AG04450 (cell line): Measurements from ENCODE around the gene BARX1. TPM values are rescaled to one million over a fixed set of nuclear protein-coding genes. Genes with fewer than 3 reads are reported as not detected.

ENCODE experiments used
- CTCF ChIA-PET: fragments of 300-600, 350-600 bp; formaldehyde crosslinking; extraction: SDS; loops from one replicate; lab custom pipeline; 2022; ENCODE audit warnings: antibody characterized with exemption, inconsistent platforms; lab: Charles Lee
- POLR2A ChIA-PET: fragments of 350-600 bp; formaldehyde crosslinking; extraction: SDS; loops from one replicate; lab custom pipeline; 2021; ENCODE audit warnings: antibody characterized with exemption, inconsistent platforms; lab: Yijun Ruan, JAX
- DNase-seq: peaks from one replicate; pipeline ENCODE4 v3.0.0-alpha.2; 2011; ENCODE audit warnings: low read depth, low spot score
- H3K27ac ChIP-seq: one replicate; pipeline ENCODE4 v1.5.1; 2012; ENCODE audit warnings: low read depth, low read length, control low read depth
- H3K27me3 ChIP-seq: one replicate; pipeline ENCODE4 v1.6.0; 2012; ENCODE audit warnings: low read length; ENCODE audit not compliant: control insufficient read depth, insufficient read depth
- H3K4me3 ChIP-seq: 2 replicates; pipeline ENCODE4 v1.5.1; 2011; ENCODE audit warnings: mild to moderate bottlenecking, low read depth, low read length, control low read depth
- H3K9me3 ChIP-seq: 2 replicates; pipeline ENCODE4 v1.5.1; 2012; ENCODE audit warnings: low read length; ENCODE audit not compliant: control insufficient read depth, insufficient read depth
- polyA plus RNA-seq: library from polyadenylated mRNA; depleted of rRNA; stranded (reverse); fragments of >200 nt; gene quantifications from 2 replicates; pipeline ENCODE4 v1.2.3, GENCODE V29; 2011
- TF ChIP-seq, protein P1 (sequence below): IDR thresholded peaks from 2 replicates; pipeline ENCODE4 v1.5.1; 2011; ENCODE audit warnings: low read depth, low read length, control low read depth, inconsistent platforms

The BARX1 gene
- polyA plus RNA-seq, 1 experiment = not detected

- H3K27ac ChIP-seq = no peak overlapping the region
- POLR2A ChIA-PET = no interaction called here
- peaks cover 25% of the 10 kb centered on the region for H3K27me3 ChIP-seq
- no peak overlapping the region for H3K4me3 ChIP-seq
- no peaks in the 10 kb centered on the region; the same call in 1 of the 2 replicates for H3K9me3 ChIP-seq
- CTCF ChIA-PET = interaction anchor here (1.2 kb wide), 1 partner anchor 84 kb away, joined by 3 read pairs; no protein-coding TSS in a partner anchor
- TF ChIP-seq, protein P1, sequence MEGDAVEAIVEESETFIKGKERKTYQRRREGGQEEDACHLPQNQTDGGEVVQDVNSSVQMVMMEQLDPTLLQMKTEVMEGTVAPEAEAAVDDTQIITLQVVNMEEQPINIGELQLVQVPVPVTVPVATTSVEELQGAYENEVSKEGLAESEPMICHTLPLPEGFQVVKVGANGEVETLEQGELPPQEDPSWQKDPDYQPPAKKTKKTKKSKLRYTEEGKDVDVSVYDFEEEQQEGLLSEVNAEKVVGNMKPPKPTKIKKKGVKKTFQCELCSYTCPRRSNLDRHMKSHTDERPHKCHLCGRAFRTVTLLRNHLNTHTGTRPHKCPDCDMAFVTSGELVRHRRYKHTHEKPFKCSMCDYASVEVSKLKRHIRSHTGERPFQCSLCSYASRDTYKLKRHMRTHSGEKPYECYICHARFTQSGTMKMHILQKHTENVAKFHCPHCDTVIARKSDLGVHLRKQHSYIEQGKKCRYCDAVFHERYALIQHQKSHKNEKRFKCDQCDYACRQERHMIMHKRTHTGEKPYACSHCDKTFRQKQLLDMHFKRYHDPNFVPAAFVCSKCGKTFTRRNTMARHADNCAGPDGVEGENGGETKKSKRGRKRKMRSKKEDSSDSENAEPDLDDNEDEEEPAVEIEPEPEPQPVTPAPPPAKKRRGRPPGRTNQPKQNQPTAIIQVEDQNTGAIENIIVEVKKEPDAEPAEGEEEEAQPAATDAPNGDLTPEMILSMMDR = no peak
- DNase-seq = no peak
These were observed 43.2 kb downstream of the BARX1 start for GRCh38 chr9:93911801-93912554.

DNA sequence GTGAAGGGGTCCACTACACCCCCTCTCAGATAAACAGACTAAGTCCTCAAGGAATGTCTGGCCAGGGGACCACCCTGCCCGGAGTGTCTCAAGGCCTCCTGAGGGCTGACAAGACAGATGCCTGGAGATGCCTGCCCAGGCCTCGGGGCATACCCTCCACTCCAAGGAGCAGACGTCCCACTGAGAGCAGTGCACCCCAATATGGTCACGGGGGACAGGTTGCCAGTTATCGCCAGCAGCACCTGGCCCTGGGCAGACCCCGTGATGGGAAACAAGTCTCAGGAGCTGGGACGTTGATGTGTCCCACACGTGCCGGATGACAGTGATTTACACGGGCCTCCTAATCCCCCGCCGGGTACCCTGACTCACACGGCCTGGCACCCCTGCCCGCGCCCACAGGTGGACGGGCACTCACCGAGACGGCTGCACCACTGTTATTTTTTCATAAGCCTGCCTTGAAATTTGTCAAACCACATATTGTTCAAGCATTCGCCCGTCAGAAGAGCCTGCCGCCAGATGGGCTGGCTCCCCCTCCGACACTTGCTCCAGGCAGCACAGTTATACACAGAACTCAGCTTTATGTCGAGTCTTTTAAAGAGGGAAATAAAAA lies 43.9 kb downstream of the BARX1 start:
- TF ChIP-seq, protein P1 = no peak
- DNase-seq = no peak
- H3K27me3 ChIP-seq = peaks cover 25% of the 10 kb centered on the region
- no peak overlapping the region for H3K27ac ChIP-seq
- no peaks in the 10 kb centered on the region; the same call in 1 of the 2 replicates for H3K9me3 ChIP-seq
- H3K4me3 ChIP-seq = no peak overlapping the region
- ChIA-PET POLR2A (no interaction called here), CTCF (interaction anchor here (1.2 kb wide), 1 partner anchor 84 kb away, joined by 3 read pairs; no protein-coding TSS in a partner anchor)

DNA sequence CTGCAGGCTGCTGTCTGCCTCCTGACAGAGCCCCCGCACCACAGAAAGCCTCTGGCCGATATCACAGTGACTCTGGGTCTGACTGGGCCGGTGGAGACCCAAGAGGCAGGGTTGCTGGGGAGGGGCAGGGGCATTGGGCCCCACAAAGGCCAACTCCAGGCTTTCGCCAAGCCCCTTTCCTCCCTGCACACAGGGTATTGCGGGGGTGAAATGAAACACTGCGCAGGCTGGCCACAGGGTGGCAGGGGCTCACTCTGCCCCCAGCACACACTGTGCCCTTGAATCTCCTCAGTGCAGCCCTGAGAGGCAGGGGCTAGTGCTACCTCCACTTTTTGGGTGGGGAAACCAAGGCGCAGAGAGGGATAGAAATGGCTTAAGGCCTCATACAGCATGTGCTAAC lies 44.6 kb downstream of the BARX1 start:
- ChIA-PET CTCF (no interaction called here), POLR2A (no interaction called here)
- Histone ChIP-seq H3K27me3 (peaks cover 25% of the 10 kb centered on the region), H3K4me3 (no peak overlapping the region), H3K9me3 (no peaks in the 10 kb centered on the region; the same call in 1 of the 2 replicates), H3K27ac (no peak overlapping the region)
- TF ChIP-seq, protein P1 = no peak
- no peak for DNase-seq

DNA sequence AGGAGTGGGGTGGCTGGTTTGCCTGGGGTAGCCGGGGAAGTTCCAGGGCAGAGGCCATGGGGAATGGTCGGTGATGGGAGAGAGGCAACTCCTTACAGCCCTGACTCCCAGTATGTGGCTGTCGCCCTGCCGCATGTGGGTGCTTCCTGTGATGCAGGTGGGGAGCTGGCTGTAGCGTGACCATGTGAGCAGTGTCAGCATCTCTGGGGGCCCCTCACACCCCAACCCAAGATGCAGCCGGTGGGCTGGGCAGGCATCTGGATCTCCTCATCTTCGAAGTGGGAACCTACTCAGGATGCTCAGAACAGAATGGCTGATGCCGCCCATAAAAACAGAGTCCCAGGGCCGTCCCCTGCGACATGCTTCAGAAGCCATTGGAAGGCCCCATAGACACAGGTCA lies 45.0 kb downstream of the BARX1 start:
- TF ChIP-seq, protein P1 = no peak
- no peak for DNase-seq
- POLR2A ChIA-PET = no interaction called here

GRCh38 chr9:93909242-93909616 lies 45.9 kb downstream of the BARX1 start:
- Histone ChIP-seq H3K27me3 (peaks cover 25% of the 10 kb centered on the region), H3K27ac (no peak overlapping the region), H3K9me3 (no peaks in the 10 kb centered on the region; the same call in 1 of the 2 replicates), H3K4me3 (no peak overlapping the region)
- ChIA-PET CTCF (interaction anchor here (1.0 kb wide), 1 partner anchor 52 kb away, joined by 3 read pairs; no protein-coding TSS in a partner anchor), POLR2A (no interaction called here)
- DNase-seq = no peak
- TF ChIP-seq, protein P1 = no peak

More for the DNA sequence above, 45.0 kb downstream of the BARX1 start:
- no peak overlapping the region for H3K27ac ChIP-seq
- H3K4me3 ChIP-seq = no peak overlapping the region
- CTCF ChIA-PET = no interaction called here
- H3K27me3 ChIP-seq = peaks cover 25% of the 10 kb centered on the region
- H3K9me3 ChIP-seq = no peaks in the 10 kb centered on the region; the same call in 1 of the 2 replicates
